NK-92 (cell line): Measurements from ENCODE around the gene PELI2.

ENCODE experiments used
- DNase-seq: peaks from one replicate; lab custom pipeline; 2025; ENCODE audit not compliant: unreplicated experiment; lab: John Stamatoyannopoulos, UW

The PELI2 gene

GRCh38 chr14:56117765-56118610 is at the start of gene PELI2:
Gene PELI2, plus strand, starts transcription at chr14:56118411. Its CDS starts 250 bp downstream, at chr14:56118661.
- no peak for DNase-seq

- DNase-seq = no peak
Measured at GRCh38 chr14:56073799-56074198, 44.4 kb upstream of the PELI2 start.

GRCh38 chr14:56075301-56075700 is 42.9 kb upstream of the PELI2 start:
- DNase-seq = no peak

GRCh38 chr14:56081139-56081538 is 37.1 kb upstream of the PELI2 start:
- DNase-seq = no peak

GRCh38 chr14:56082880-56083279 is 35.3 kb upstream of the PELI2 start:
- DNase-seq = no peak

GRCh38 chr14:56085471-56085870 is 32.7 kb upstream of the PELI2 start:
- no peak for DNase-seq

- DNase-seq = no peak
Measured at GRCh38 chr14:56087671-56088471, 30.3 kb upstream of the PELI2 start.

GRCh38 chr14:56088941-56089340 is 29.3 kb upstream of the PELI2 start:
- no peak for DNase-seq

GRCh38 chr14:56092763-56093162 is 25.4 kb upstream of the PELI2 start:
- no peak for DNase-seq

- DNase-seq = no peak
Measured at GRCh38 chr14:56094076-56094475, 24.1 kb upstream of the PELI2 start.

- DNase-seq = no peak
Measured at GRCh38 chr14:56098021-56098420, 20.2 kb upstream of the PELI2 start.

GRCh38 chr14:56099081-56099797 is 19.0 kb upstream of the PELI2 start:
- no peak for DNase-seq

GRCh38 chr14:56100556-56100955 is 17.7 kb upstream of the PELI2 start:
- no peak for DNase-seq

- no peak for DNase-seq
Measured at GRCh38 chr14:56102941-56103340, 15.3 kb upstream of the PELI2 start.

- DNase-seq = no peak
Measured at GRCh38 chr14:56107615-56108014, 10.6 kb upstream of the PELI2 start.

GRCh38 chr14:56108057-56108456 is 10.2 kb upstream of the PELI2 start:
- no peak for DNase-seq

GRCh38 chr14:56112781-56113180 is 5.4 kb upstream of the PELI2 start:
- no peak for DNase-seq

- DNase-seq = no peak
Measured at GRCh38 chr14:56115334-56115870, 2.8 kb upstream of the PELI2 start.

GRCh38 chr14:56115976-56116893 is 2.0 kb upstream of the PELI2 start:
- no peak for DNase-seq

GRCh38 chr14:56118611-56119181 is 485 bp downstream of the PELI2 start:
- no peak for DNase-seq
